GM23338 (cell line): ENCODE results near the gene UBE2D4. TPM values are rescaled to one million over a fixed set of nuclear protein-coding genes. Genes with fewer than 3 reads are reported as not detected.

Experiments used
- ATAC-seq: fragments of 200-7000 bp; cut with Tn5 transposase; 3 replicates; pipeline ENCODE4 v1.9.1; 2020
- DNase-seq: peaks from one replicate; pipeline ENCODE4 v3.0.0-alpha.2; 2015; ENCODE audit warnings: low spot score
- H2AFZ ChIP-seq: fragments of 200-600 bp; sonication (generic); 2 replicates; pipeline ENCODE4 v1.8.0; 2016; ENCODE audit warnings: antibody characterized with exemption, mild to moderate bottlenecking, moderate library complexity
- H3F3A ChIP-seq: fragments of 200-600 bp; sonication (generic); replicated peaks from 2 replicates; pipeline ENCODE4 v1.8.0; 2017; ENCODE audit warnings: antibody characterized with exemption, mixed run types, low read depth
- H3K27ac ChIP-seq: fragments of 200-600 bp; sonication (generic); 2 replicates; pipeline ENCODE4 v1.6.1; 2016; ENCODE audit warnings: low read depth
- H3K27me3 ChIP-seq: fragments of 200-600 bp; sonication (generic); 2 replicates; pipeline ENCODE4 v1.8.0; 2016; ENCODE audit warnings: mild to moderate bottlenecking, mixed run types, moderate library complexity; ENCODE audit not compliant: insufficient read depth
- H3K36me3 ChIP-seq: fragments of 200-600 bp; sonication (generic); 2 replicates; pipeline ENCODE4 v1.8.0; 2016; ENCODE audit warnings: mild to moderate bottlenecking; ENCODE audit not compliant: insufficient read depth
- H3K4me1 ChIP-seq: fragments of 200-600 bp; sonication (generic); 2 replicates; pipeline ENCODE4 v1.8.0; 2016; ENCODE audit warnings: mild to moderate bottlenecking, moderate library complexity; ENCODE audit not compliant: insufficient read depth
- H3K4me2 ChIP-seq: fragments of 200-600 bp; sonication (generic); 2 replicates; pipeline ENCODE4 v1.7.1; 2017; ENCODE audit warnings: mixed run types
- H3K4me3 ChIP-seq: fragments of 200-600 bp; sonication (generic); 2 replicates; pipeline ENCODE4 v1.6.1; 2016; ENCODE audit warnings: mixed run types
- H3K79me2 ChIP-seq: fragments of 200-600 bp; sonication (generic); replicated peaks from 2 replicates; pipeline ENCODE4 v1.8.0; 2017; ENCODE audit warnings: mild to moderate bottlenecking; ENCODE audit not compliant: insufficient read depth
- H3K9me2 ChIP-seq: fragments of 200-600 bp; sonication (generic); 2 replicates; pipeline ENCODE4 v1.8.0; 2017; ENCODE audit not compliant: insufficient read depth
- H4K20me1 ChIP-seq: fragments of 200-600 bp; sonication (generic); replicated peaks from 2 replicates; pipeline ENCODE4 v1.8.0; 2017; ENCODE audit warnings: mild to moderate bottlenecking; ENCODE audit not compliant: insufficient read depth
- H3K27ac Mint-ChIP-seq: 2 replicates; pipeline ENCODE4 v1.8.0; 2020; ENCODE audit warnings: inconsistent platforms, mild to moderate bottlenecking, moderate library complexity, mixed read lengths
- H3K27me3 Mint-ChIP-seq: 3 replicates; pipeline ENCODE4 v1.8.0; 2022; ENCODE audit warnings: low read depth, mild to moderate bottlenecking, moderate library complexity, mixed read lengths, inconsistent platforms; ENCODE audit not compliant: insufficient read depth, poor library complexity
- H3K36me3 Mint-ChIP-seq: 3 replicates; pipeline ENCODE4 v1.8.0; 2021; ENCODE audit warnings: low read depth, mild to moderate bottlenecking, inconsistent platforms, moderate library complexity, mixed read lengths
- H3K4me1 Mint-ChIP-seq: 3 replicates; pipeline ENCODE4 v1.8.0; 2020; ENCODE audit warnings: mild to moderate bottlenecking, inconsistent platforms, mixed read lengths
- H3K4me3 Mint-ChIP-seq: 3 replicates; pipeline ENCODE4 v1.8.0; 2021; ENCODE audit warnings: moderate library complexity, mild to moderate bottlenecking, inconsistent platforms, mixed read lengths
- H3K9me3 Mint-ChIP-seq: 3 replicates; pipeline ENCODE4 v1.8.0; 2020; ENCODE audit warnings: moderate library complexity, mild to moderate bottlenecking, inconsistent platforms, mixed read lengths
- CREB1 ChIP-seq: fragments of 250-450 bp; sonication (Bioruptor Pico); IDR thresholded peaks from 2 replicates; pipeline ENCODE4 v1.5.0; 2020; ENCODE audit warnings: low read depth, mild to moderate bottlenecking, moderate library complexity
- ETS1 ChIP-seq: IDR thresholded peaks from 2 replicates; pipeline ENCODE4 v1.6.1; 2016; ENCODE audit warnings: antibody characterized with exemption
- EZH2 ChIP-seq: fragments of 200-600 bp; sonication (generic); IDR thresholded peaks from one replicate; pipeline ENCODE4 v1.8.0; 2017; ENCODE audit warnings: antibody characterized with exemption, mild to moderate bottlenecking, low read depth; ENCODE audit not compliant: unreplicated experiment
- EZH2phosphoT487 ChIP-seq: fragments of 200-600 bp; sonication (generic); IDR thresholded peaks from one replicate; pipeline ENCODE4 v1.8.1; 2018; ENCODE audit warnings: antibody characterized with exemption; ENCODE audit not compliant: unreplicated experiment
- JUNB ChIP-seq: IDR thresholded peaks from one replicate; pipeline ENCODE4 v1.6.1; 2016; ENCODE audit warnings: antibody characterized with exemption; ENCODE audit not compliant: unreplicated experiment
- NANOG ChIP-seq: IDR thresholded peaks from 2 replicates; pipeline ENCODE4 v1.6.1; 2016; ENCODE audit warnings: antibody characterized with exemption, borderline replicate concordance
- POLR2AphosphoS5 ChIP-seq: IDR thresholded peaks from 2 replicates; pipeline ENCODE4 v1.6.1; 2016; ENCODE audit warnings: antibody characterized with exemption, low read depth
- ZNF114 ChIP-seq: fragments of 250-450 bp; sonication (Bioruptor Pico); IDR thresholded peaks from 2 replicates; pipeline ENCODE4 v1.5.0; 2020; ENCODE audit warnings: mild to moderate bottlenecking, moderate library complexity
- ZNF462 ChIP-seq: fragments of 250-450 bp; sonication (Bioruptor Pico); IDR thresholded peaks from 2 replicates; pipeline ENCODE4 v1.5.0; 2020; ENCODE audit warnings: mild to moderate bottlenecking, moderate library complexity
- polyA plus RNA-seq: library from polyadenylated mRNA; unstranded; fragments of >200 nt; fragmentation: Nextera tagmentation; extraction: Ambion mirVana; gene quantifications from 2 replicates; pipeline ENCODE4 v1.2.1, GENCODE V29; 2016
- total RNA-seq: library from RNA; depleted of rRNA; stranded (reverse); fragments of >200 nt; shearing (Covaris generic); gene quantifications from 2 replicates; pipeline ENCODE4 v1.2.3, GENCODE V29; 2014

UBE2D4 gene
- total and polyA plus RNA-seq, 2 experiments from 2014 or later, result 5.8 to 8.4 TPM

- Histone ChIP-seq H3K4me2 (no peak overlapping the region), H4K20me1 (no peaks in the 10 kb centered on the region), H2AFZ (no peak overlapping the region), H3K4me1 (peaks cover 7% of the 10 kb centered on the region; the same call in 1 of the 2 replicates), H3K9me2 (no peaks in the 10 kb centered on the region), H3F3A (no peaks in the 10 kb centered on the region), H3K36me3 (no peaks in the 10 kb centered on the region), H3K27me3 (no peaks in the 10 kb centered on the region), H3K79me2 (no peaks in the 10 kb centered on the region), H3K27ac (no peak overlapping the region), H3K4me3 (no peak overlapping the region)
- Mint-ChIP-seq H3K27me3 (peaks cover 11% of the 10 kb centered on the region), H3K4me3 (no peak overlapping the region), H3K4me1 (peaks cover 16% of the 10 kb centered on the region), H3K36me3 (peaks cover 48% of the 10 kb centered on the region), H3K9me3 (no peaks in the 10 kb centered on the region; the same call in 2 of the 3 replicates), H3K27ac (no peak overlapping the region)
- TF ChIP-seq EZH2, result no peak
- TF ChIP-seq JUNB, result no peak
- ATAC-seq, result no peak
- DNase-seq, result no peak
Measured at GRCh38 chr7:43879477-43879876, 46.8 kb upstream of the UBE2D4 start.

GRCh38 chr7:43880596-43880995, 45.6 kb upstream of the UBE2D4 start:
- Histone ChIP-seq H3K79me2 (no peaks in the 10 kb centered on the region), H3K27ac (no peak overlapping the region; the same call in none of the 2 replicates), H3K27me3 (no peaks in the 10 kb centered on the region), H3K9me2 (no peaks in the 10 kb centered on the region), H3K4me2 (no peak overlapping the region; the same call in 1 of the 2 replicates), H2AFZ (no peak overlapping the region), H3K4me3 (no peak overlapping the region), H3K4me1 (peaks cover 7% of the 10 kb centered on the region; the same call in 1 of the 2 replicates), H3K36me3 (no peaks in the 10 kb centered on the region), H4K20me1 (no peaks in the 10 kb centered on the region), H3F3A (no peaks in the 10 kb centered on the region)
- Mint-ChIP-seq H3K27me3 (peaks cover 6% of the 10 kb centered on the region), H3K9me3 (no peaks in the 10 kb centered on the region; the same call in 2 of the 3 replicates), H3K4me1 (peaks cover 16% of the 10 kb centered on the region), H3K27ac (peak overlapping the region; percentile 92), H3K4me3 (no peak overlapping the region), H3K36me3 (peaks cover 45% of the 10 kb centered on the region)
- ATAC-seq (peak; percentile 48; the same call in 2 of the 3 replicates), DNase-seq (peak; percentile 24)
- no peak for TF ChIP-seq EZH2phosphoT487
- TF ChIP-seq ETS1, result no peak

GRCh38 chr7:43884209-43884608, 42.0 kb upstream of the UBE2D4 start:
- Histone ChIP-seq H3F3A (no peaks in the 10 kb centered on the region), H3K36me3 (no peaks in the 10 kb centered on the region), H3K4me1 (peaks cover 7% of the 10 kb centered on the region; the same call in 1 of the 2 replicates), H3K27ac (no peak overlapping the region), H2AFZ (no peak overlapping the region), H3K79me2 (peaks cover 2% of the 10 kb centered on the region; the same call in 1 of the 2 replicates), H3K4me2 (no peak overlapping the region), H3K9me2 (no peaks in the 10 kb centered on the region), H3K27me3 (no peaks in the 10 kb centered on the region), H3K4me3 (no peak overlapping the region), H4K20me1 (peaks cover 7% of the 10 kb centered on the region; the same call in 1 of the 2 replicates)
- Mint-ChIP-seq H3K27ac (no peak overlapping the region), H3K4me1 (peaks cover 16% of the 10 kb centered on the region), H3K27me3 (no peaks in the 10 kb centered on the region), H3K36me3 (peaks cover 16% of the 10 kb centered on the region), H3K9me3 (no peaks in the 10 kb centered on the region), H3K4me3 (no peak overlapping the region)
- ATAC-seq (no peak), DNase-seq (no peak)
- TF ChIP-seq ETS1 (no peak), ZNF114 (CRISPR knock-in tag) (no peak), NANOG (no peak), POLR2AphosphoS5 (no peak), ZNF462 (CRISPR knock-in tag) (no peak), CREB1 (CRISPR knock-in tag) (no peak)
